Testis (tissue), 2 donors: ENCODE data around the gene HTR7.

Experiments
- POLR2A ChIP-seq: fragments of 450-650 bp; IDR thresholded peaks from one replicate; pipeline ENCODE4 v1.6.1; 2017; ENCODE audit warnings: antibody characterized with exemption, mild to moderate bottlenecking, moderate library complexity
- TF ChIP-seq, protein P1 (sequence below), 3 experiments: fragments of 450-650 bp in 2 of 3; fragments of 200-600 bp in 1 of 3; sonication (generic) in 1 of 3; IDR thresholded peaks; one replicate each; pipeline ENCODE4 v1.5.1; 2016 to 2019; ENCODE audit warnings: antibody characterized with exemption in 3 of 3, mild to moderate bottlenecking in 2 of 3, moderate library complexity in 1 of 3

DNA sequence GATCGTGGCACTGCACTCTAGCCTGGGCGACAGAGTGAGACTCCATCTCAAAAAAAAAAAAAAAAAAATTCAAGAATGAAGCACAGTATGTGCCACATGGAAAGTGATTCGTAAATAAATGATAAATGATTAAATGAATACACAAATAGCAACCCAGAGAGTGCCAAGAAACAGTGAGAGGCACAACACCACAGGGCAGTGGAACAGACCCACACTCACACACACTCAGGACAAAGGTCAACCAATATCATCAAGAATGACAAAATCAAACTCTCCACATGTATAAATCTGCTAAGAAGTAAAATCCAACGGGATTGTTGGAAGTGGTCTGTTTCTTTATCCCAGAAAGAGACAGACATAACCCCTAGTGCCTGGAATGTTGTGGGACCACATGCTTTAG, 77.4 kb downstream of the HTR7 start:
- TF ChIP-seq, protein P1, sequence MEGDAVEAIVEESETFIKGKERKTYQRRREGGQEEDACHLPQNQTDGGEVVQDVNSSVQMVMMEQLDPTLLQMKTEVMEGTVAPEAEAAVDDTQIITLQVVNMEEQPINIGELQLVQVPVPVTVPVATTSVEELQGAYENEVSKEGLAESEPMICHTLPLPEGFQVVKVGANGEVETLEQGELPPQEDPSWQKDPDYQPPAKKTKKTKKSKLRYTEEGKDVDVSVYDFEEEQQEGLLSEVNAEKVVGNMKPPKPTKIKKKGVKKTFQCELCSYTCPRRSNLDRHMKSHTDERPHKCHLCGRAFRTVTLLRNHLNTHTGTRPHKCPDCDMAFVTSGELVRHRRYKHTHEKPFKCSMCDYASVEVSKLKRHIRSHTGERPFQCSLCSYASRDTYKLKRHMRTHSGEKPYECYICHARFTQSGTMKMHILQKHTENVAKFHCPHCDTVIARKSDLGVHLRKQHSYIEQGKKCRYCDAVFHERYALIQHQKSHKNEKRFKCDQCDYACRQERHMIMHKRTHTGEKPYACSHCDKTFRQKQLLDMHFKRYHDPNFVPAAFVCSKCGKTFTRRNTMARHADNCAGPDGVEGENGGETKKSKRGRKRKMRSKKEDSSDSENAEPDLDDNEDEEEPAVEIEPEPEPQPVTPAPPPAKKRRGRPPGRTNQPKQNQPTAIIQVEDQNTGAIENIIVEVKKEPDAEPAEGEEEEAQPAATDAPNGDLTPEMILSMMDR (IDR thresholded peaks at IDR 0.05): no peak
- no peak for TF ChIP-seq POLR2A
